H1 (cell line): ENCODE data around the gene GRAMD1B. TPM values are rescaled to one million over a fixed set of nuclear protein-coding genes. Genes with fewer than 3 reads are reported as not detected.

Experiments used
- BCL11A ChIP-seq, 2 experiments: IDR thresholded peaks; one replicate each; pipeline ENCODE4 v1.6.1; 2011; ENCODE audit warnings: low read depth in 2 of 2, low read length in 2 of 2, mild to moderate bottlenecking in 2 of 2
- CBX5 ChIP-seq: fragments of 300-800, 300-1000 bp; sonication (generic); IDR thresholded peaks from 2 replicates; pipeline ENCODE4 v1.7.1; 2016; ENCODE audit warnings: antibody characterized with exemption, low read length, low read depth
- GABPA ChIP-seq: IDR thresholded peaks from 2 replicates; pipeline ENCODE4 v1.6.1; 2011; ENCODE audit warnings: mild to moderate bottlenecking, low read length, moderate library complexity, borderline replicate concordance; ENCODE audit not compliant: insufficient read depth
- HDAC6 ChIP-seq: IDR thresholded peaks from one replicate; pipeline ENCODE4 v1.7.1; 2012; ENCODE audit warnings: low read depth, mild to moderate bottlenecking, inconsistent platforms, low read length, moderate library complexity
- NANOG ChIP-seq: IDR thresholded peaks from 2 replicates; pipeline ENCODE4 v1.6.1; 2011; ENCODE audit warnings: low read length, low read depth, mild to moderate bottlenecking, inconsistent platforms; ENCODE audit not compliant: insufficient read depth, poor library complexity, severe bottlenecking
- RBBP5 ChIP-seq: IDR thresholded peaks from 2 replicates; pipeline ENCODE4 v1.7.1; 2012; ENCODE audit warnings: low read depth, mild to moderate bottlenecking, inconsistent platforms, low read length, moderate library complexity, borderline replicate concordance
- RXRA ChIP-seq: IDR thresholded peaks from 2 replicates; pipeline ENCODE4 v1.6.1; 2011; ENCODE audit warnings: low read depth, mild to moderate bottlenecking, low read length, moderate library complexity; ENCODE audit not compliant: insufficient read depth
- SUZ12 ChIP-seq: fragments of 200-600 bp; sonication (generic); IDR thresholded peaks from 2 replicates; pipeline ENCODE4 v1.6.1; 2012; ENCODE audit warnings: mild to moderate bottlenecking, inconsistent platforms, low read length, moderate library complexity, mixed read lengths
- TBP ChIP-seq: IDR thresholded peaks from 2 replicates; pipeline ENCODE4 v1.6.1; 2011; ENCODE audit warnings: low read depth, low read length, improper control_type of control experiment
- TEAD4 ChIP-seq: IDR thresholded peaks from 2 replicates; pipeline ENCODE4 v1.6.1; 2012; ENCODE audit warnings: low read depth, low read length, inconsistent platforms, mixed read lengths
- polyA plus RNA-seq, 7 experiments: library from polyadenylated mRNA; depleted of rRNA in 3 of 7; stranded (reverse) in 5 of 7; unstranded in 2 of 7; fragments of >200 nt in 5 of 7; fragments of 200-250 nt in 2 of 7; gene quantifications; 1 replicate in 5 of 7; 2 replicates in 1 of 7; 4 replicates in 1 of 7; pipeline versions ENCODE4 v1.2.1 to v1.2.3, GENCODE V29; 2011 to 2013; ENCODE audit warnings: missing spikeins in 2 of 7, mixed read lengths in 2 of 7
- total RNA-seq: library from RNA; stranded (reverse); fragmentation: NEBNext Ultra II Directional; extraction: Animal tissue kit (Norgen Biotek cat#: 25700); gene quantifications from 2 replicates; pipeline ENCODE4 v1.2.1, GENCODE V29; 2021

The GRAMD1B gene
- total and polyA plus RNA-seq, 2 of the 8 experiments (the other 6 are each of a cell fraction or from before 2014, with no cell fraction given): 10.1 to 21.2 TPM

GRCh38 chr11:123582992-123583504, 153.0 kb downstream of the GRAMD1B start (continued):
- TF ChIP-seq GABPA: no peak
- no peak for TF ChIP-seq RXRA
- no peak for TF ChIP-seq RBBP5
- TF ChIP-seq BCL11A (IDR thresholded peaks at IDR 0.05; ENCODE audit: low read depth in 2 of 2, low read length in 2 of 2): no peak
- no peak for TF ChIP-seq TEAD4
- TF ChIP-seq SUZ12: no peak
- TF ChIP-seq HDAC6: no peak
- no peak for TF ChIP-seq NANOG
- TF ChIP-seq TBP: no peak
- no peak for TF ChIP-seq CBX5
